Psoas muscle (tissue), 8 donors: Measurements from ENCODE around the gene UTP4. TPM values are rescaled to one million over a fixed set of nuclear protein-coding genes. Genes with fewer than 3 reads are reported as not detected.

Source experiments
- ATAC-seq, 4 donors: fragments of 200-7000 bp; cut with Tn5 transposase; one replicate each; pipeline ENCODE4 v1.9.1; 2020; ENCODE audit warnings: moderate library complexity in 3 of 4, mild to moderate bottlenecking in 2 of 4
- DNase-seq, 2 donors: peaks; one replicate each; pipeline ENCODE4 v3.0.0-alpha.2; 2020
- H3K27ac ChIP-seq: fragments of 200-600 bp; one replicate; pipeline ENCODE4 v1.8.0; 2022
- H3K27me3 ChIP-seq, 3 donors: fragments of 200-600 bp in 1 of 3; one replicate each; pipeline versions ENCODE4 v1.6.1 to v1.8.0; 2013 to 2022; ENCODE audit warnings: low read length in 2 of 3, mild to moderate bottlenecking in 2 of 3, moderate library complexity in 1 of 3; ENCODE audit not compliant: insufficient read depth in 3 of 3
- H3K36me3 ChIP-seq, 2 donors: fragments of 200-600 bp in 1 of 2; one replicate each; pipeline versions ENCODE4 v1.6.1 to v1.8.0; 2013 to 2022; ENCODE audit warnings: low read depth in 1 of 2, mild to moderate bottlenecking in 1 of 2, moderate library complexity in 1 of 2; ENCODE audit not compliant: insufficient read depth in 1 of 2
- H3K4me1 ChIP-seq: fragments of 200-600 bp; one replicate; pipeline ENCODE4 v1.8.0; 2022
- H3K4me3 ChIP-seq: fragments of 200-600 bp; one replicate; pipeline ENCODE4 v1.8.0; 2022; ENCODE audit warnings: mild to moderate bottlenecking
- H3K9me3 ChIP-seq: fragments of 200-600 bp; one replicate; pipeline ENCODE4 v1.8.0; 2022
- WGBS, 3 donors: extraction: QIAGEN DNeasy Blood & Tissue Kit; methylation state at CpG; one replicate each; pipeline versions ENCODE4 v1.1.6 to v1.1.7; 2013; 5-methylcytosine and 5-hydroxymethylcytosine counted together
- intact Hi-C, 2 donors: fragments of 100-400 bp; cut with DNase I; formaldehyde crosslinking; loops; one replicate each; pipeline versions ENCODE4 v1.11.0 to v1.14.2; 2022
- polyA plus RNA-seq, 3 donors: library from polyadenylated mRNA; stranded (reverse); fragments of 200-250 nt; gene quantifications; one replicate each; pipeline ENCODE4 v1.2.3, GENCODE V29; 2013
- total RNA-seq, 4 donors: library from RNA; stranded (reverse); fragmentation: NEBNext Ultra II Directional in 2 of 4; extraction: Animal tissue kit (Norgen Biotek cat#: 25700) in 2 of 4; gene quantifications; one replicate each; pipeline versions ENCODE4 v1.2.1 to v1.2.4, GENCODE V29; 2021 to 2023
- TF ChIP-seq, protein P1 (sequence below): fragments of 200-600 bp; IDR thresholded peaks from one replicate; pipeline ENCODE4 v1.8.0; 2022; ENCODE audit warnings: antibody characterized with exemption
- donor health status: healthy with polysubstance abuse.
- donor health status: DM: no; HTN: no; CAD: no; lungs with moderate emphysema.
- donor health status: Bipolar disorder and iron deficiency.
- donor health status: healthy.
- donor health status: DM: yes; HTN: yes; CAD: no.
- donor health status: DM: no; HTN: no; CAD: no.
- donor health status: DM: no; HTN: no; CAD: no.
- donor health status: DM: yes; HTN: yes; CAD: no.

The UTP4 gene
- total and polyA plus RNA-seq, 7 donors: 38.8 to 107 (median 73.8) TPM

DNA sequence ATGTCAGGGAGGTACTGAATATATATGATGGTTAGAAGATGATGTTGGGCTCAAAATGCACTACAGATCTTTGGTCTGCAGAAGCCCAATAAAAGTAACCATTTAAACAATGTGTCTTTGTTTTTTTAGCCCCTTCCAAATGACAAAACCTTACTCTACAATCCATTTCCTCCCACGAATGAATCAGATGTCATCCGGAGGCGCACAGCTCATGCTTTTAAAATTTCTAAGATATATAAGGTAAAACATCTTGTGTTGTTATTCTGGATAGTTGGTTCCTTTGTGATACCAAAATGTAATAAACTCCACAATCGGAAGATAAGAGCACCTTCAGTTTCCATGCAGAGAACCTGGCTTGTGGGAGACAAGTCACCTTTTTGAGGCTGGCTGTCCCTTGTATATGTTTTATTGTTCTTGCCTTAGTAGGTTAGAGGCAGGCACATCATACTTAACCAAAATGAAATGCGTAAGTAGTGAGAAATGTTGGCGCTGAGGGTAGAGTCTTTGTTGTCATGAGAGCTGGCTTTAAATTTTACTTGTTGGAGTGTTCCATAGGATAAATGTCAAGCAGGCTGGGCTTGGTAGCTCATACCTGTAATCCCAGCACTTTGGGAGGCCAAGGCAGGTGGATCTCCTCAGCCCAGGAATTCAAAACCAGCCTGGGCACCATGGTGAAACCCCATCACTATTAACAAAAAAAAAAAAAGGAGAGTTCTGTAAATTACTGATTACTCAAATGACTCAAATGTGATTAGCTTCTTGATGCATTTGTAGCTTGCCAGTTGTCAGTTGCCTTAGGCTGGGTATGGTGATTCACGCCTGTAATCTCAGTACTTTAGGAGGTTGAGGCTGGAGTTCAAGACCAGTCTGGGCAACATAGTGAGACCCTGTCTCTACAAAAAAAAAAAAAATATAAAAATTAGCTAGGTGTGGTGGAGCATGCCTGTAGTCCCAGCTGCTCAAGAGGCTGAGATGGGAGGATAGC, 34.8 kb downstream of the UTP4 start:
- Histone ChIP-seq H3K36me3 (peaks cover 17 to 84% of the 10 kb centered on the region in 2 donors), H3K27ac (no peak overlapping the region), H3K4me1 (no peaks in the 10 kb centered on the region), H3K4me3 (no peak overlapping the region), H3K9me3 (no peaks in the 10 kb centered on the region), H3K27me3 (no peaks in the 10 kb centered on the region)
- WGBS, 3 donors: 90 to 93% (median 92%) methylated on average over 7 of the region's 7 CpGs
- no peak for ATAC-seq
- DNase-seq: no peak
- intact Hi-C loops: no loop called here
- TF ChIP-seq, protein P1, sequence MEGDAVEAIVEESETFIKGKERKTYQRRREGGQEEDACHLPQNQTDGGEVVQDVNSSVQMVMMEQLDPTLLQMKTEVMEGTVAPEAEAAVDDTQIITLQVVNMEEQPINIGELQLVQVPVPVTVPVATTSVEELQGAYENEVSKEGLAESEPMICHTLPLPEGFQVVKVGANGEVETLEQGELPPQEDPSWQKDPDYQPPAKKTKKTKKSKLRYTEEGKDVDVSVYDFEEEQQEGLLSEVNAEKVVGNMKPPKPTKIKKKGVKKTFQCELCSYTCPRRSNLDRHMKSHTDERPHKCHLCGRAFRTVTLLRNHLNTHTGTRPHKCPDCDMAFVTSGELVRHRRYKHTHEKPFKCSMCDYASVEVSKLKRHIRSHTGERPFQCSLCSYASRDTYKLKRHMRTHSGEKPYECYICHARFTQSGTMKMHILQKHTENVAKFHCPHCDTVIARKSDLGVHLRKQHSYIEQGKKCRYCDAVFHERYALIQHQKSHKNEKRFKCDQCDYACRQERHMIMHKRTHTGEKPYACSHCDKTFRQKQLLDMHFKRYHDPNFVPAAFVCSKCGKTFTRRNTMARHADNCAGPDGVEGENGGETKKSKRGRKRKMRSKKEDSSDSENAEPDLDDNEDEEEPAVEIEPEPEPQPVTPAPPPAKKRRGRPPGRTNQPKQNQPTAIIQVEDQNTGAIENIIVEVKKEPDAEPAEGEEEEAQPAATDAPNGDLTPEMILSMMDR: no peak

DNA sequence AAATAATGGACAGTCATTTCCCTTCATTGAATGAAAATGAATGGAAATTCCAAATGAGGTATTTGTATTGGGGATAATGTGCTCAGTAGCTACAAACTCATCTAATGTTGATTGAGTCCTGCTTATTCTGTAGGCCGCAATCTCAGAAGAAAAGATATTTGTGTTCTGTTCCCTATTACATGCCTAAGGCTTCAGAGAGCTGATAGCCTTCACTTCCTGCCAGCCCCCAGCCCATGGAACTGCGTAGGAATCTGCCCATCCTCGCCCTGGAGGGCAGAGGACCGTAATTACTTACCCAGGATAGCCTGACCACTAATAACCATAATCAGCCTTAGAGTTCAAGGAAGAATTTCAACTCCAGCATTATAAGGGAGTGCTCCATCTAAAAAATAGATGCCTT, 36.6 kb downstream of the UTP4 start:
- TF ChIP-seq, protein P1: no peak
- ATAC-seq (no peak), DNase-seq (no peak)
- WGBS, 3 donors: 94 to 97% (median 96%) methylated on average over 4 of the region's 4 CpGs
- peaks cover 4% of the 10 kb centered on the region for H3K4me1 ChIP-seq
- no peak overlapping the region for H3K4me3 ChIP-seq
- peaks cover 17 to 68% of the 10 kb centered on the region in 2 donors for H3K36me3 ChIP-seq
- no peaks in the 10 kb centered on the region for H3K27me3 ChIP-seq
- intact Hi-C loops: no loop called here
- H3K27ac ChIP-seq: no peak overlapping the region
- H3K9me3 ChIP-seq: no peaks in the 10 kb centered on the region

DNA sequence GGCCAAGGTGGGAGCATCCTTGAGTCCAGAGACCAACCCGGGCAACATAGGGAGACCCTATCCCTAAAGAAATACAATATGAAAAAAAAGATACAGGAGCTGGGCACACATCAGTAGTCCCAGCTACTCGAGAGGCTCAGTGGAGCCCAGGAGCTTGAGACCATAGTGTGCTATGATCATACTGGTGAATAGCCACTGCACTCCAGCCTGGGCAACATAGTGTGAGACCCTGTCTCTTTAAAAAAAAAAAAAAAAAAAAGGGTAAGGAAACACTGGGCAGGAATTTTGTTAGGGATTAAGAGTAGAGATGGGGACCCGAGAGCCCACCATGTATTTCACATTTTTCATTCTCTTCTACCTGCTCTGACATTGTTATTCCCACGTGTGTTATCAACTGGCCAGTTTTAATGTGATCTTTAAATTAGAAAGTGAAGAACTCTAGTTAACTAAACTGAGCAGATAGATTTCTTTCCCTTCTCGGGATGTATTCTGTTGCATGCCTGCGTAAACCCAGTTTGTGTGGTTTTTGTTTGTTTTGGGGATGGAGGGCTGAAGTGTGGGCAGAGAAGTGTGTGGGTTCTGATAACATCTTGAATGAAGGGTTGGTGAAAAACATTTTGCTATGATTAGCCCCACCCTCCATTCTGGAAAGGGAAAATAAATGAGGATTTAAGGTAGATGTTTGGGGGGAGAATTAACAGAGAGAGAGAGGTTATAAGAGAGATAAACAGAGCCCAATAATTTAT, 37.3 kb downstream of the UTP4 start:
- H3K27me3 ChIP-seq: no peaks in the 10 kb centered on the region
- H3K27ac ChIP-seq: no peak overlapping the region
- peaks cover 4% of the 10 kb centered on the region for H3K4me1 ChIP-seq
- TF ChIP-seq, protein P1: no peak
- WGBS, 3 donors: 90 to 92% (median 91%) methylated on average over 6 of the region's 6 CpGs
- H3K9me3 ChIP-seq: no peaks in the 10 kb centered on the region
- H3K36me3 ChIP-seq: peaks cover 17 to 60% of the 10 kb centered on the region in 2 donors
- no peak for ATAC-seq
- H3K4me3 ChIP-seq: no peak overlapping the region
- intact Hi-C loops: no loop called here
- no peak for DNase-seq

DNA sequence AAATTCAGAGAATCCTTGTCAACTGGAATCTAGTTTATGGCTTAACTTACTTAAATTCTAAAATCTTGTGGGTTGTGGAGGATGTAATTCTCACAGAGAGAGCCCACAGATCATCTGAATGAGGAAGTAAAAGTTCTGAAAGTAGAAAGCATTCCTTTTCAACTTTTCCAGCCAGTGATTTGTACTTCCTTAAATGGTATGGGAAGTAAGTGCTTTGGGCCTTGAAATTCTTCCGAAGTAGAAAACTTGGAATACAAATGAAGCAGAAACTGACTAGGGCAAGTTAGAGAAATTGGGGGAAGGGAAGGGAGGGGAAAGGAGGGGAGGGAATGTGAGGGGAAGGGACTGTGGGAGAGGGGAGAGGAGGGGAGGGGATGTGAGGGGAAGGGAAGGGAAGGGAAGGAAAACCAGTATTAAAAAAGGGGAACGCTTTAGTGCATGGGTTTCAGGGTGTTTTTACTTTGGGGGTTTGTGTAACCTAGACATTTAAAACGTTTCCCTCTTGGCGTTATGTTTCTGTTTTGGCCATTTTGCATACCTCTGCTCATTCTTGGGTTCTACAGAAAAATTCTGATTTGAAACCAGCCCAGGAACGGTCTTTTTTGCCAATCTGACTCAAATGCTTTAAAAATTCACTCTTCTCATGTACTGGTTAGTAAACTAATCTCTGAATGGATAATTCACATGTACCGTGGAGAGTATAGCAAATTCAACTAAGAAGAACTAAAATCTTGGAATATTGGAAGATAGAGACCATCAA, 39.1 kb downstream of the UTP4 start:
- Histone ChIP-seq H3K36me3 (peaks cover 6 to 43% of the 10 kb centered on the region in 2 donors), H3K9me3 (no peaks in the 10 kb centered on the region), H3K27me3 (no peaks in the 10 kb centered on the region), H3K4me3 (no peak overlapping the region), H3K27ac (peak overlapping the region; percentile 61), H3K4me1 (peaks cover 4% of the 10 kb centered on the region)
- TF ChIP-seq, protein P1: no peak
- ATAC-seq: no peak
- no peak for DNase-seq
- intact Hi-C loops: no loop called here
- WGBS, 3 donors: 45 to 52% (median 51%) methylated on average over 6 of the region's 6 CpGs
